DOHH2 (cell line): ENCODE results near the gene MYZAP.

ENCODE experiments used
- EZH2phosphoT487 ChIP-seq: fragments of 200-600 bp; sonication (generic); IDR thresholded peaks from 2 replicates; pipeline ENCODE4 v1.6.1; 2017; ENCODE audit warnings: borderline replicate concordance, mild to moderate bottlenecking, antibody characterized with exemption, low read length, moderate library complexity, mixed read lengths
- TF ChIP-seq, protein P1 (sequence below): fragments of 200-600 bp; sonication (generic); IDR thresholded peaks from one replicate; pipeline ENCODE4 v1.5.1; 2014; ENCODE audit warnings: antibody characterized with exemption, mild to moderate bottlenecking, low read depth, low read length; ENCODE audit not compliant: poor library complexity, severe bottlenecking

DNA sequence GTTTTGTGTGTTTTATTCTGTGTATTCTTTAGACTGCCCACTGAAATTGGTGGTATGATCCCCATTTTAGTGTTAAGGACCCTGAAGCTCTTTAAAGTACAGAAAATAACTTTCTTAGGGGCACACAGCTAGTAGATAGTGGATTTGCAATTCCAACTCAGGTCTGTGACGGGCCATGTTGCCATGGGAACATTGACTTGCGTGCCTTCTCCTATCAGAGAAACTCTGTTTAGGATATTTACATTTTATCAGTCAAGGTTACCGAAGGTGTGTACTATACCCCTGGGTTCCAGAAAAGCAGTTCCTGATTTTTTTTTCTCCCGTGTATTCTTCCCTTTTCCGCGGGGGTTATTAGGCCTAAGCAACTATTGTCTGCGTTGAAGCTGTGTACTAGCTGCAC lies 19.4 kb downstream of the MYZAP start:
- TF ChIP-seq EZH2phosphoT487 = no peak
- TF ChIP-seq, protein P1, sequence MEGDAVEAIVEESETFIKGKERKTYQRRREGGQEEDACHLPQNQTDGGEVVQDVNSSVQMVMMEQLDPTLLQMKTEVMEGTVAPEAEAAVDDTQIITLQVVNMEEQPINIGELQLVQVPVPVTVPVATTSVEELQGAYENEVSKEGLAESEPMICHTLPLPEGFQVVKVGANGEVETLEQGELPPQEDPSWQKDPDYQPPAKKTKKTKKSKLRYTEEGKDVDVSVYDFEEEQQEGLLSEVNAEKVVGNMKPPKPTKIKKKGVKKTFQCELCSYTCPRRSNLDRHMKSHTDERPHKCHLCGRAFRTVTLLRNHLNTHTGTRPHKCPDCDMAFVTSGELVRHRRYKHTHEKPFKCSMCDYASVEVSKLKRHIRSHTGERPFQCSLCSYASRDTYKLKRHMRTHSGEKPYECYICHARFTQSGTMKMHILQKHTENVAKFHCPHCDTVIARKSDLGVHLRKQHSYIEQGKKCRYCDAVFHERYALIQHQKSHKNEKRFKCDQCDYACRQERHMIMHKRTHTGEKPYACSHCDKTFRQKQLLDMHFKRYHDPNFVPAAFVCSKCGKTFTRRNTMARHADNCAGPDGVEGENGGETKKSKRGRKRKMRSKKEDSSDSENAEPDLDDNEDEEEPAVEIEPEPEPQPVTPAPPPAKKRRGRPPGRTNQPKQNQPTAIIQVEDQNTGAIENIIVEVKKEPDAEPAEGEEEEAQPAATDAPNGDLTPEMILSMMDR = no peak
